Kidney (tissue), 14 donors: ENCODE results near the gene TTC6. TPM values are rescaled to one million over a fixed set of nuclear protein-coding genes. Genes with fewer than 3 reads are reported as not detected.

Source experiments
- DNase-seq, 5 donors: peaks; one replicate each; pipeline ENCODE4 v3.0.0-alpha.2; 2013 to 2020
- FAIRE-seq: peaks from 2 replicates; lab custom pipeline; 2012; peaks lifted over from hg19 to GRCh38; lab: Jason Lieb, UNC
- H3K27ac ChIP-seq, 2 donors: one replicate each; pipeline ENCODE4 v1.7.0; 2013; ENCODE audit warnings: low read depth in 2 of 2, low read length in 2 of 2, inconsistent platforms in 1 of 2
- H3K27me3 ChIP-seq: one replicate; pipeline ENCODE4 v1.7.1; 2013; ENCODE audit warnings: low read length, inconsistent platforms; ENCODE audit not compliant: control insufficient read depth, insufficient read depth
- H3K36me3 ChIP-seq, 3 donors: one replicate each; pipeline versions ENCODE4 v1.7.0 to v1.7.1; 2013; ENCODE audit warnings: low read length in 3 of 3, control low read depth in 1 of 3, inconsistent platforms in 1 of 3; ENCODE audit not compliant: insufficient read depth in 3 of 3, control insufficient read depth in 2 of 3
- H3K4me1 ChIP-seq, 3 donors: one replicate each; pipeline versions ENCODE4 v1.7.0 to v1.7.1; 2013; ENCODE audit warnings: low read length in 3 of 3, inconsistent platforms in 1 of 3, low read depth in 1 of 3; ENCODE audit not compliant: control insufficient read depth in 2 of 3, insufficient read depth in 2 of 3
- H3K4me3 ChIP-seq, 3 donors: one replicate each; pipeline versions ENCODE4 v1.7.0 to v1.8.1; 2013; ENCODE audit warnings: low read length in 3 of 3, control low read depth in 1 of 3, inconsistent platforms in 1 of 3
- H3K9ac ChIP-seq, 3 donors: one replicate each; pipeline versions ENCODE4 v1.7.0 to v1.7.1; 2013; ENCODE audit warnings: low read length in 3 of 3, control low read depth in 1 of 3, inconsistent platforms in 1 of 3
- H3K9me3 ChIP-seq, 3 donors: one replicate each; pipeline versions ENCODE4 v1.7.0 to v1.7.1; 2013; ENCODE audit warnings: low read length in 3 of 3, control low read depth in 1 of 3, inconsistent platforms in 1 of 3; ENCODE audit not compliant: control insufficient read depth in 2 of 3, insufficient read depth in 1 of 3
- intact Hi-C: fragments of 100-400 bp; cut with DNase I; formaldehyde crosslinking; loops from one replicate; pipeline ENCODE4 v1.11.1; 2022
- polyA plus RNA-seq: library from polyadenylated mRNA; stranded (reverse); fragments of 350-450 nt; fragmentation: Illumina TruSeq; extraction: RNeasy Lipid Tissue Mini Kit (QIAGEN cat#74804); gene quantifications from one replicate; pipeline ENCODE4 v1.2.3, GENCODE V29; 2014; ENCODE audit warnings: low read depth, low replicate concordance; ENCODE audit not compliant: insufficient read depth
- total RNA-seq: library from RNA; stranded (reverse); fragmentation: NEBNext Ultra II Directional; extraction: Animal tissue kit (Norgen Biotek cat#: 25700); gene quantifications from one replicate; pipeline ENCODE4 v1.2.1, GENCODE V29; 2021
- TF ChIP-seq, protein P1 (sequence below): IDR thresholded peaks from 3 replicates; pipeline ENCODE4 v1.5.1; 2012; ENCODE audit warnings: mild to moderate bottlenecking, moderate library complexity, borderline replicate concordance; ENCODE audit not compliant: insufficient read depth; ENCODE audit errors: extremely low read depth
- donor health status: control.
- donor health status: control.
- donor health status: control.
- donor health status: control.
- donor health status: control.
- donor health status: DM: yes; HTN: yes; CAD: no.
- donor health status: Normal renal cell carcinoma (clear cell type).

Gene TTC6
- total and polyA plus RNA-seq, 2 donors from 2014 or later, result not detected

- Histone ChIP-seq H3K27ac (no peak overlapping the region), H3K4me1 (peaks cover 0 to 4% (median 0%) of the 10 kb centered on the region in 3 donors), H3K27me3 (peaks cover 58% of the 10 kb centered on the region), H3K9me3 (no peaks in the 10 kb centered on the region), H3K4me3 (no peak overlapping the region), H3K9ac (no peak overlapping the region), H3K36me3 (no peaks in the 10 kb centered on the region)
- intact Hi-C loops, result no loop called here
- FAIRE-seq (no peak), DNase-seq (peak in 4 of 5 donors; percentile 27 to 60 (median 50))
- TF ChIP-seq, protein P1, sequence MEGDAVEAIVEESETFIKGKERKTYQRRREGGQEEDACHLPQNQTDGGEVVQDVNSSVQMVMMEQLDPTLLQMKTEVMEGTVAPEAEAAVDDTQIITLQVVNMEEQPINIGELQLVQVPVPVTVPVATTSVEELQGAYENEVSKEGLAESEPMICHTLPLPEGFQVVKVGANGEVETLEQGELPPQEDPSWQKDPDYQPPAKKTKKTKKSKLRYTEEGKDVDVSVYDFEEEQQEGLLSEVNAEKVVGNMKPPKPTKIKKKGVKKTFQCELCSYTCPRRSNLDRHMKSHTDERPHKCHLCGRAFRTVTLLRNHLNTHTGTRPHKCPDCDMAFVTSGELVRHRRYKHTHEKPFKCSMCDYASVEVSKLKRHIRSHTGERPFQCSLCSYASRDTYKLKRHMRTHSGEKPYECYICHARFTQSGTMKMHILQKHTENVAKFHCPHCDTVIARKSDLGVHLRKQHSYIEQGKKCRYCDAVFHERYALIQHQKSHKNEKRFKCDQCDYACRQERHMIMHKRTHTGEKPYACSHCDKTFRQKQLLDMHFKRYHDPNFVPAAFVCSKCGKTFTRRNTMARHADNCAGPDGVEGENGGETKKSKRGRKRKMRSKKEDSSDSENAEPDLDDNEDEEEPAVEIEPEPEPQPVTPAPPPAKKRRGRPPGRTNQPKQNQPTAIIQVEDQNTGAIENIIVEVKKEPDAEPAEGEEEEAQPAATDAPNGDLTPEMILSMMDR, result no peak
These were observed 11.0 kb upstream of the TTC6 start for GRCh38 chr14:37584211-37585100.

- Histone ChIP-seq H3K27ac (no peak overlapping the region), H3K36me3 (no peaks in the 10 kb centered on the region), H3K9ac (no peak overlapping the region), H3K9me3 (no peaks in the 10 kb centered on the region), H3K4me3 (no peak overlapping the region), H3K27me3 (peaks cover 64% of the 10 kb centered on the region), H3K4me1 (peaks cover 0 to 4% (median 0%) of the 10 kb centered on the region in 3 donors)
- TF ChIP-seq, protein P1, result no peak
- intact Hi-C loops, result no loop called here
- DNase-seq (peak in 4 of 5 donors; percentile 46 to 65 (median 49)), FAIRE-seq (no peak)
These were observed 10.3 kb upstream of the TTC6 start for GRCh38 chr14:37585101-37585511.

GRCh38 chr14:37585971-37586796 lies 9.2 kb upstream of the TTC6 start:
- DNase-seq, result peak in 1 of 5 donors; percentile 35
- H3K27me3 ChIP-seq, result peaks cover 75% of the 10 kb centered on the region
- TF ChIP-seq, protein P1, result no peak

More at GRCh38 chr14:37585971-37586796, 9.2 kb upstream of the TTC6 start:
- Histone ChIP-seq H3K27ac (no peak overlapping the region), H3K4me1 (peaks cover 0 to 4% (median 0%) of the 10 kb centered on the region in 3 donors), H3K9ac (no peak overlapping the region), H3K9me3 (no peaks in the 10 kb centered on the region), H3K36me3 (no peaks in the 10 kb centered on the region), H3K4me3 (no peak overlapping the region)
- no peak for FAIRE-seq
- intact Hi-C loops, result no loop called here
